HG02571 (cell line): ENCODE results near the gene WDHD1.
"Not testable (repeated sequence)": the region's sequence is repeated elsewhere in the genome, so short reads cannot be mapped to it uniquely, and the experiment has no call there.

Experiments
- ATAC-seq: cut with Tn5 transposase; IDR thresholded peaks from one replicate; pipeline ENCODE4 v1.9.1; 2021; ENCODE audit warnings: mild to moderate bottlenecking, moderate library complexity; ENCODE audit not compliant: unreplicated experiment

The WDHD1 gene

GRCh38 chr14:55026793-55027561 lies at the start of gene WDHD1, which contains the start of gene SOCS4:
TSS of gene WDHD1 (minus strand) at chr14:55027099. CDS start at chr14:55026787, 312 bp downstream.
TSS of gene SOCS4 (plus strand) at chr14:55027236. CDS start at chr14:55043042, 15,806 bp downstream.
- peak; percentile 98 for ATAC-seq

- ATAC-seq: no peak
Measured at GRCh38 chr14:55075628-55076175, 48.8 kb upstream of the WDHD1 start.

GRCh38 chr14:55074662-55075061 lies 47.8 kb upstream of the WDHD1 start:
- peak; percentile 57 for ATAC-seq

GRCh38 chr14:55073856-55074255 lies 47.0 kb upstream of the WDHD1 start:
- no peak for ATAC-seq

- ATAC-seq: peak; percentile 33
Measured at GRCh38 chr14:55071870-55072640, 45.2 kb upstream of the WDHD1 start.

- ATAC-seq: no peak
Measured at GRCh38 chr14:55070981-55071411, 44.1 kb upstream of the WDHD1 start.

GRCh38 chr14:55066223-55066622 lies 39.3 kb upstream of the WDHD1 start:
- ATAC-seq: no peak

GRCh38 chr14:55065411-55065810 lies 38.5 kb upstream of the WDHD1 start:
- ATAC-seq: no peak

- not testable (repeated sequence) for ATAC-seq
Measured at GRCh38 chr14:55064896-55065295, 38.0 kb upstream of the WDHD1 start.

GRCh38 chr14:55062517-55063351 lies 35.8 kb upstream of the WDHD1 start:
- no peak for ATAC-seq

- ATAC-seq: no peak
Measured at GRCh38 chr14:55059333-55059732, 32.4 kb upstream of the WDHD1 start.

GRCh38 chr14:55057919-55058318 lies 31.0 kb upstream of the WDHD1 start:
- ATAC-seq: no peak

- no peak for ATAC-seq
Measured at GRCh38 chr14:55054098-55054497, 27.2 kb upstream of the WDHD1 start.

GRCh38 chr14:55053500-55053899 lies 26.6 kb upstream of the WDHD1 start:
- no peak for ATAC-seq

- ATAC-seq: no peak
Measured at GRCh38 chr14:55053018-55053417, 26.1 kb upstream of the WDHD1 start.

- ATAC-seq: peak; percentile 2
Measured at GRCh38 chr14:55052269-55052930, 25.5 kb upstream of the WDHD1 start.

- peak; percentile 89 for ATAC-seq
Measured at GRCh38 chr14:55051423-55052268, 24.7 kb upstream of the WDHD1 start, which contains the start of gene MAPK1IP1L. TSS of gene MAPK1IP1L (plus strand) at chr14:55051647. CDS start at chr14:55061684, 10,037 bp downstream.

GRCh38 chr14:55051165-55051422 lies 24.2 kb upstream of the WDHD1 start:
- no peak for ATAC-seq

- no peak for ATAC-seq
Measured at GRCh38 chr14:55048900-55049436, 22.1 kb upstream of the WDHD1 start.
